K562 (cell line): ENCODE measurements around the gene PDPK1.

Experiments
- ELF4 ChIP-seq: fragments of 450-650 bp; formaldehyde crosslinking; IDR thresholded peaks from 2 replicates; pipeline ENCODE4 v1.4.0; 2022; ENCODE audit warnings: missing genetic modification characterization
- ELK3 ChIP-seq: fragments of 450-650 bp; formaldehyde crosslinking; IDR thresholded peaks from 2 replicates; pipeline ENCODE4 v1.4.0; 2020; ENCODE audit warnings: mild to moderate bottlenecking
- EP300 ChIP-seq: IDR thresholded peaks from 2 replicates; pipeline ENCODE4 v1.6.1; 2012; ENCODE audit warnings: low read length, improper control_type of control experiment
- NFE2L1 ChIP-seq: fragments of 450-650 bp; IDR thresholded peaks from 2 replicates; pipeline ENCODE4 v1.6.1; 2016; ENCODE audit warnings: missing genetic modification characterization, low read depth, mild to moderate bottlenecking, missing compliant biosample characterization, moderate library complexity, borderline replicate concordance
- RBBP5 ChIP-seq: fragments of 200-600 bp; sonication (generic); IDR thresholded peaks from 2 replicates; pipeline ENCODE4 v1.6.1; 2012; ENCODE audit warnings: borderline replicate concordance, mild to moderate bottlenecking, low read length, control low read depth, inconsistent platforms; ENCODE audit not compliant: insufficient read depth, poor library complexity, severe bottlenecking
- REST ChIP-seq, 2 experiments: fragments of 450-650 bp; formaldehyde crosslinking in 1 of 2; IDR thresholded peaks; 2 replicates each; pipeline versions ENCODE4 v1.4.0 to v1.6.1; 2014 to 2020; ENCODE audit warnings: mild to moderate bottlenecking in 2 of 2, borderline replicate concordance in 1 of 2, low read depth in 1 of 2
- TEAD4 ChIP-seq, 2 experiments: sonication (generic) in 1 of 2; formaldehyde crosslinking in 1 of 2; IDR thresholded peaks; 2 replicates each; pipeline versions ENCODE4 v1.6.1 to v1.8.0; 2012 to 2022; ENCODE audit warnings: borderline replicate concordance in 1 of 2, inconsistent platforms in 1 of 2, low read length in 1 of 2, mild to moderate bottlenecking in 1 of 2, missing genetic modification reagents in 1 of 2
- USF2 ChIP-seq: sonication (generic); formaldehyde crosslinking; IDR thresholded peaks from 2 replicates; pipeline ENCODE4 v1.5.0; 2020; ENCODE audit warnings: missing genetic modification reagents
- ZNF124 ChIP-seq: sonication (generic); formaldehyde crosslinking; IDR thresholded peaks from 2 replicates; pipeline ENCODE4 v1.8.1; 2022; ENCODE audit warnings: missing genetic modification reagents
- ZNF134 ChIP-seq: fragments of 250-450 bp; sonication (Bioruptor Pico); conservative IDR thresholded peaks from 2 replicates; pipeline ENCODE4 v1.4.0; 2020

DNA sequence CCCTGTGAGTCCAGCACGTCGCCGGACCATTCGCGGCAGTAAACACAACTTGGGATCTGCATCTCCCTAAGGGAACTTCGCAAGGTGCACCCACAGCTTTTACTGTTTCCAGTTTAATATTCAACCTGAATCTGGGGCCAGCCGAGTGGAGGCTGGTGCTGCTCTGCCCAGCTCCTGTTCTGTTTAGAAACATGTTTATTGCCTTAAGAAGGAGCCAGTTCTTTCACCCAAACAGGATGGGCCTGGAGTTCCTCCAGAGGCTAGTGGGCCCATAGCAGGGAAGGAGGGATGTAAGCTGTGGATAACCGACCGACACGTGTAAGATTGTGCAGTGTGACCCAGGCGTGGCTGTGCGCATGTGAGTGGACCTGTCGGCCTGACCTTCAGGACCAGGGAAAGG lies 45.5 kb upstream of the PDPK1 start:
- TF ChIP-seq ZNF124 (no peak), EP300 (no peak), ELF4 (CRISPR knock-in tag) (no peak), TEAD4 (IDR thresholded peaks at IDR 0.05; ENCODE audit: low read length) (no peak), TEAD4 (CRISPR knock-in tag; IDR thresholded peaks at IDR 0.05; ENCODE audit: borderline replicate concordance) (no peak), REST (IDR thresholded peaks at IDR 0.05; ENCODE audit: borderline replicate concordance) (no peak), REST (CRISPR knock-in tag; IDR thresholded peaks at IDR 0.05; ENCODE audit: low read depth) (no peak), NFE2L1 (tag) (no peak), ELK3 (CRISPR knock-in tag) (no peak), RBBP5 (no peak), USF2 (CRISPR knock-in tag) (no peak), ZNF134 (no peak)
